Smooth muscle cell of trachea (primary cell): Measurements from ENCODE around the gene ZNF195. TPM values are rescaled to one million over a fixed set of nuclear protein-coding genes. Genes with fewer than 3 reads are reported as not detected.

ENCODE experiments used
- total RNA-seq: library from RNA; depleted of rRNA; stranded (reverse); fragments of >200 nt; gene quantifications from 2 replicates; pipeline ENCODE4 v1.2.1, GENCODE V29; 2014

Gene ZNF195
- 18.7 and 20.8 TPM in 2 replicates for total RNA-seq

DNA sequence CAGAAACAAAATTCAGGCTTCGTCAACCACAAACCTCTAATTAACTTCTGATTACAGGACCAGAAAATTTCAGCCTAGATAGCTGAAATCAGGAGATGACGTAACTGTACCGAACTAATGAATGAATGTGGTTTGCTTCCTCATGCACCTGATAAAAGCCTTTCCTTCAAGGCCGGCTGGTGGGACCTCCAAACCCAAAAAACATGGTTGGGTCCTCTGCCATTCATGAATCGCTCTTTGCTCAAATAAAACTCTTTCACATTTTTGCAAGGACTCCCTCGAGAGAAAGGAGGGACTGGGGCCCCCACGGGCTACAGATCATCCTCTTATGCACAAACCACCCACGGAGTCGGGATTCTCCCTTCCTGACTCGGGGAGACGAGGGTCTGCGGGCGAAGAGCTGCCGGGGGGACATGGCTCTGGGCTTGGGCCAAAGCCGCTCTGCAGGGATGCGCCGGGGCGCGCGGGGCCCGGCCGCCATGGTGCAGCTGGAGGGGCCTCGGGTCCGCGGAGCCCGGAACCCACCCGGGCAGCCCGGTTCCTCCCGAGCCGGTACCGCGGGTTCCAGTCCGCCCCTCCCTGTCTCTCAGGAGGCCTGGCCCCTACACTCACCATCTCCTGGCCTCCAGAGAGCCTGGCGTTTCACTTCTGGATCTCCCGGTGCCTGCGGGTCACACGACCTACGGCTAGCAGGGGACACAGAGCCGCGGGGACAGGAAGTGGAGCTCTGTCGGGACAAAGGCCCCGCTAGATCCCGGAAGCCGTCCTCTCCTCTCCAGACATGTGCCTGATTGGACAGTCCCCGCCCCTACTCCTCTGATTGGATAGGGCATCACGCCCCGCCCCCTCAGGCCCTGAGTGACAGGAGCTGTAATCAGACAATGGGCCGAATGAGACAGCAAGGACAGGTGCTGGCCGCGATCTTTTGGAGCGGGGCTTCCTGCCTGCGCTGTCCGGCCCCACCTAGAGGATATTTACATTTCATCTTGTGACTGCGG, at the start of gene ZNF195:
Gene ZNF195 (minus strand): TSS at position 721 of the 998 bp plus-strand sequence. CDS start 106 bp downstream, at position 615.

Other genes with a start within 250 kb of the ZNF195 start
- 56.6 and 76.7 TPM in 2 replicates for gene OSBPL5, start 213.8 kb downstream of the ZNF195 start, total RNA-seq
- gene MRGPRG, start 160.3 kb downstream of the ZNF195 start, total RNA-seq, result not detected in 2 replicates
- not detected in 2 replicates for gene MRGPRE, start 146.7 kb downstream of the ZNF195 start, total RNA-seq